ENCODE results near the gene AKAP12. TPM values are rescaled to one million over a fixed set of nuclear protein-coding genes. Genes with fewer than 3 reads are reported as not detected.

The AKAP12 gene
- total RNA-seq, 1 donor from 2014 or later, result 0.69 TPM

- no peak overlapping the region for H3K4me3 Mint-ChIP-seq
- no peaks in the 10 kb centered on the region for H3K27me3 Mint-ChIP-seq
- ChIA-PET CTCF (no interaction called here), POLR2A (interaction anchor here (0.9 kb wide), 1 partner anchor 67 kb away, joined by 3 read pairs; the partner anchor contains the start of gene RMND1)
- intact Hi-C loops (cut with micrococcal nuclease), result loop anchor here (5.0 to 10.0 kb wide), 2 partner anchors 58 to 1620 kb away; partner anchors contain the start of gene MTRF1L
- H3K27ac Mint-ChIP-seq, result peak overlapping the region; percentile 4
- TF ChIP-seq, protein P1, sequence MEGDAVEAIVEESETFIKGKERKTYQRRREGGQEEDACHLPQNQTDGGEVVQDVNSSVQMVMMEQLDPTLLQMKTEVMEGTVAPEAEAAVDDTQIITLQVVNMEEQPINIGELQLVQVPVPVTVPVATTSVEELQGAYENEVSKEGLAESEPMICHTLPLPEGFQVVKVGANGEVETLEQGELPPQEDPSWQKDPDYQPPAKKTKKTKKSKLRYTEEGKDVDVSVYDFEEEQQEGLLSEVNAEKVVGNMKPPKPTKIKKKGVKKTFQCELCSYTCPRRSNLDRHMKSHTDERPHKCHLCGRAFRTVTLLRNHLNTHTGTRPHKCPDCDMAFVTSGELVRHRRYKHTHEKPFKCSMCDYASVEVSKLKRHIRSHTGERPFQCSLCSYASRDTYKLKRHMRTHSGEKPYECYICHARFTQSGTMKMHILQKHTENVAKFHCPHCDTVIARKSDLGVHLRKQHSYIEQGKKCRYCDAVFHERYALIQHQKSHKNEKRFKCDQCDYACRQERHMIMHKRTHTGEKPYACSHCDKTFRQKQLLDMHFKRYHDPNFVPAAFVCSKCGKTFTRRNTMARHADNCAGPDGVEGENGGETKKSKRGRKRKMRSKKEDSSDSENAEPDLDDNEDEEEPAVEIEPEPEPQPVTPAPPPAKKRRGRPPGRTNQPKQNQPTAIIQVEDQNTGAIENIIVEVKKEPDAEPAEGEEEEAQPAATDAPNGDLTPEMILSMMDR (IDR thresholded peaks at IDR 0.05), result no peak
- ATAC-seq (ENCODE audit: low read depth) (no peak), DNase-seq (no peak)
- peaks cover 48% of the 10 kb centered on the region for H3K4me1 Mint-ChIP-seq
- H3K36me3 Mint-ChIP-seq (ENCODE audit: low read depth), result peaks cover 11% of the 10 kb centered on the region
- no peaks in the 10 kb centered on the region for H3K9me3 Mint-ChIP-seq
Observed at GRCh38 chr6:151385177-151385576, 145.4 kb downstream of the AKAP12 start.

- H3K36me3 Mint-ChIP-seq (ENCODE audit: low read depth), result peaks cover 15% of the 10 kb centered on the region
- TF ChIP-seq, protein P1 (IDR thresholded peaks at IDR 0.05), result no peak
- DNase-seq, result no peak
- no peak overlapping the region for H3K27ac Mint-ChIP-seq
- H3K27me3 Mint-ChIP-seq, result no peaks in the 10 kb centered on the region
- intact Hi-C loops (cut with micrococcal nuclease), result loop anchor here (5.0 to 10.0 kb wide), 2 partner anchors 60 to 1617 kb away; partner anchors contain the start of gene MTRF1L
- no peaks in the 10 kb centered on the region for H3K9me3 Mint-ChIP-seq
- H3K4me3 Mint-ChIP-seq, result no peak overlapping the region
- no peak for ATAC-seq (ENCODE audit: low read depth)
- CTCF ChIA-PET, result no interaction called here
- peaks cover 40% of the 10 kb centered on the region for H3K4me1 Mint-ChIP-seq
- POLR2A ChIA-PET, result no interaction called here
Observed at GRCh38 chr6:151387175-151387970, 147.6 kb downstream of the AKAP12 start.

- Mint-ChIP-seq H3K4me1 (peaks cover 48% of the 10 kb centered on the region), H3K36me3 (ENCODE audit: low read depth) (peaks cover 15% of the 10 kb centered on the region), H3K9me3 (no peaks in the 10 kb centered on the region), H3K4me3 (peak overlapping the region; percentile 46), H3K27ac (peak overlapping the region; percentile 69), H3K27me3 (no peaks in the 10 kb centered on the region)
- ChIA-PET CTCF (no interaction called here), POLR2A (interaction anchor here (2.7 kb wide), 1 partner anchor 8 kb away, joined by 10 read pairs; no protein-coding TSS in a partner anchor)
- intact Hi-C loops (cut with micrococcal nuclease), result loop anchor here (5.0 to 10.0 kb wide), 2 partner anchors 61 to 1617 kb away; partner anchors contain the start of gene MTRF1L
- DNase-seq (no peak), ATAC-seq (ENCODE audit: low read depth) (no peak)
- TF ChIP-seq, protein P1 (IDR thresholded peaks at IDR 0.05), result no peak
Observed at GRCh38 chr6:151388236-151388635, 148.5 kb downstream of the AKAP12 start.

GRCh38 chr6:151388997-151389617, 149.3 kb downstream of the AKAP12 start:
- peaks cover 55% of the 10 kb centered on the region for H3K4me1 Mint-ChIP-seq
- POLR2A ChIA-PET, result interaction anchor here (0.9 to 2.7 kb wide), 10 partner anchors 9 to 302 kb away, joined by 3 to 38 read pairs (median 7); partner anchors contain the start of gene RMND1

More at GRCh38 chr6:151388997-151389617, 149.3 kb downstream of the AKAP12 start:
- no peaks in the 10 kb centered on the region for H3K9me3 Mint-ChIP-seq
- peaks cover 11% of the 10 kb centered on the region for H3K36me3 Mint-ChIP-seq (ENCODE audit: low read depth)
- TF ChIP-seq, protein P1 (IDR thresholded peaks at IDR 0.05), result no peak
- ATAC-seq (ENCODE audit: low read depth) (no peak), DNase-seq (no peak)
- H3K4me3 Mint-ChIP-seq, result peak overlapping the region; percentile 89
- peak overlapping the region; percentile 92 for H3K27ac Mint-ChIP-seq
- intact Hi-C loops (cut with micrococcal nuclease), result loop anchor here (1.0 to 10.0 kb wide), 3 partner anchors 9 to 1616 kb away; partner anchors contain the start of gene MTRF1L
- H3K27me3 Mint-ChIP-seq, result no peaks in the 10 kb centered on the region
- CTCF ChIA-PET, result interaction anchor here (1.0 to 1.2 kb wide), 3 partner anchors 10 to 65 kb away, joined by 3 to 7 read pairs (median 4); no protein-coding TSS in a partner anchor

All from activated B cell treated with CpG ODN at 0.5 μM for 24 hours (primary cell).